HEK293T (cell line): ENCODE measurements around the gene KDM5A.

ENCODE experiments used
- CTCF ChIA-PET: fragments of 350-600 bp; formaldehyde crosslinking; extraction: SDS; loops from one replicate; lab custom pipeline; 2021; ENCODE audit warnings: antibody characterized with exemption, inconsistent platforms; lab: Yijun Ruan, JAX
- POLR2A ChIA-PET: fragments of 350-600 bp; formaldehyde crosslinking; extraction: SDS; loops from one replicate; lab custom pipeline; 2020; ENCODE audit warnings: antibody characterized with exemption, inconsistent platforms; lab: Yijun Ruan, JAX
- DNase-seq: peaks from one replicate; pipeline ENCODE4 v3.0.0; 2012; ENCODE audit warnings: mixed read lengths; ENCODE audit errors: extremely low spot score
- ARNT ChIP-seq: fragments of 450-650 bp; IDR thresholded peaks from 2 replicates; pipeline ENCODE4 v1.6.1; 2017; ENCODE audit warnings: mild to moderate bottlenecking
- BHLHE40 ChIP-seq: fragments of 450-650 bp; IDR thresholded peaks from 2 replicates; pipeline ENCODE4 v1.6.1; 2016; ENCODE audit warnings: mild to moderate bottlenecking, moderate library complexity, borderline replicate concordance
- CTBP1 ChIP-seq: fragments of 450-650 bp; IDR thresholded peaks from 2 replicates; pipeline ENCODE4 v1.6.1; 2016; ENCODE audit warnings: borderline replicate concordance
- ELF4 ChIP-seq: fragments of 450-650 bp; IDR thresholded peaks from 2 replicates; pipeline ENCODE4 v1.6.1; 2017; ENCODE audit warnings: antibody characterized with exemption
- FOXA1 ChIP-seq: fragments of 450-650 bp; IDR thresholded peaks from 2 replicates; pipeline ENCODE4 v1.6.1; 2016; ENCODE audit warnings: mild to moderate bottlenecking
- FOXK2 ChIP-seq: fragments of 450-650 bp; IDR thresholded peaks from 2 replicates; pipeline ENCODE4 v1.6.1; 2016; ENCODE audit warnings: mild to moderate bottlenecking
- FOXM1 ChIP-seq: fragments of 450-650 bp; IDR thresholded peaks from 2 replicates; pipeline ENCODE4 v1.6.1; 2017; ENCODE audit warnings: mild to moderate bottlenecking, borderline replicate concordance
- HDGF ChIP-seq: fragments of 450-650 bp; IDR thresholded peaks from 2 replicates; pipeline ENCODE4 v1.6.1; 2017; ENCODE audit warnings: antibody characterized with exemption, borderline replicate concordance
- L3MBTL2 ChIP-seq: fragments of 450-650 bp; conservative IDR thresholded peaks from 2 replicates; pipeline ENCODE4 v1.6.1; 2016; ENCODE audit warnings: mild to moderate bottlenecking
- LEF1 ChIP-seq: fragments of 450-650 bp; IDR thresholded peaks from 2 replicates; pipeline ENCODE4 v1.6.1; 2017; ENCODE audit warnings: mild to moderate bottlenecking, borderline replicate concordance
- NFRKB ChIP-seq: fragments of 450-650 bp; IDR thresholded peaks from 2 replicates; pipeline ENCODE4 v1.6.1; 2016; ENCODE audit warnings: mild to moderate bottlenecking, moderate library complexity
- SP1 ChIP-seq: fragments of 450-650 bp; IDR thresholded peaks from 2 replicates; pipeline ENCODE4 v1.6.1; 2017
- SUZ12 ChIP-seq: fragments of 450-650 bp; IDR thresholded peaks from 2 replicates; pipeline ENCODE4 v1.6.1; 2016; ENCODE audit warnings: mild to moderate bottlenecking
- TARDBP ChIP-seq: fragments of 450-650 bp; IDR thresholded peaks from 2 replicates; pipeline ENCODE4 v1.6.1; 2016
- ZNF384 ChIP-seq: fragments of 450-650 bp; IDR thresholded peaks from 2 replicates; pipeline ENCODE4 v1.6.1; 2016
- TF ChIP-seq, protein P1 (sequence below): fragments of 450-650 bp; IDR thresholded peaks from 2 replicates; pipeline ENCODE4 v1.6.1; 2016

The KDM5A gene

GRCh38 chr12:291153-291723, 97.9 kb downstream of the KDM5A start:
- TF ChIP-seq LEF1 (no peak), CTBP1 (no peak), FOXK2 (no peak), ELF4 (no peak), NFRKB (no peak), SP1 (no peak), TARDBP (no peak), BHLHE40 (no peak), FOXM1 (no peak), SUZ12 (no peak), ZNF384 (no peak), FOXA1 (no peak), L3MBTL2 (no peak), HDGF (no peak)
- POLR2A ChIA-PET, result no interaction called here
- no peak for DNase-seq
- CTCF ChIA-PET, result no interaction called here

GRCh38 chr12:288687-289086, 100.4 kb downstream of the KDM5A start:
- POLR2A ChIA-PET, result interaction anchor here (1.0 kb wide), 1 partner anchor 13 kb away, joined by 3 read pairs; no protein-coding TSS in a partner anchor
- CTCF ChIA-PET, result no interaction called here
- no peak for TF ChIP-seq TARDBP
- no peak for TF ChIP-seq FOXM1
- TF ChIP-seq FOXA1, result no peak
- TF ChIP-seq SUZ12, result no peak
- TF ChIP-seq ELF4, result no peak
- TF ChIP-seq L3MBTL2, result no peak
- TF ChIP-seq LEF1, result no peak
- TF ChIP-seq, protein P1, sequence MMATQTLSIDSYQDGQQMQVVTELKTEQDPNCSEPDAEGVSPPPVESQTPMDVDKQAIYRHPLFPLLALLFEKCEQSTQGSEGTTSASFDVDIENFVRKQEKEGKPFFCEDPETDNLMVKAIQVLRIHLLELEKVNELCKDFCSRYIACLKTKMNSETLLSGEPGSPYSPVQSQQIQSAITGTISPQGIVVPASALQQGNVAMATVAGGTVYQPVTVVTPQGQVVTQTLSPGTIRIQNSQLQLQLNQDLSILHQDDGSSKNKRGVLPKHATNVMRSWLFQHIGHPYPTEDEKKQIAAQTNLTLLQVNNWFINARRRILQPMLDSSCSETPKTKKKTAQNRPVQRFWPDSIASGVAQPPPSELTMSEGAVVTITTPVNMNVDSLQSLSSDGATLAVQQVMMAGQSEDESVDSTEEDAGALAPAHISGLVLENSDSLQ, result no peak
- TF ChIP-seq ARNT, result no peak
- no peak for TF ChIP-seq BHLHE40
- no peak for TF ChIP-seq NFRKB
- TF ChIP-seq HDGF, result no peak
- no peak for TF ChIP-seq ZNF384
- TF ChIP-seq FOXK2, result no peak
- TF ChIP-seq CTBP1, result no peak
- TF ChIP-seq SP1, result no peak
- DNase-seq, result no peak

DNA sequence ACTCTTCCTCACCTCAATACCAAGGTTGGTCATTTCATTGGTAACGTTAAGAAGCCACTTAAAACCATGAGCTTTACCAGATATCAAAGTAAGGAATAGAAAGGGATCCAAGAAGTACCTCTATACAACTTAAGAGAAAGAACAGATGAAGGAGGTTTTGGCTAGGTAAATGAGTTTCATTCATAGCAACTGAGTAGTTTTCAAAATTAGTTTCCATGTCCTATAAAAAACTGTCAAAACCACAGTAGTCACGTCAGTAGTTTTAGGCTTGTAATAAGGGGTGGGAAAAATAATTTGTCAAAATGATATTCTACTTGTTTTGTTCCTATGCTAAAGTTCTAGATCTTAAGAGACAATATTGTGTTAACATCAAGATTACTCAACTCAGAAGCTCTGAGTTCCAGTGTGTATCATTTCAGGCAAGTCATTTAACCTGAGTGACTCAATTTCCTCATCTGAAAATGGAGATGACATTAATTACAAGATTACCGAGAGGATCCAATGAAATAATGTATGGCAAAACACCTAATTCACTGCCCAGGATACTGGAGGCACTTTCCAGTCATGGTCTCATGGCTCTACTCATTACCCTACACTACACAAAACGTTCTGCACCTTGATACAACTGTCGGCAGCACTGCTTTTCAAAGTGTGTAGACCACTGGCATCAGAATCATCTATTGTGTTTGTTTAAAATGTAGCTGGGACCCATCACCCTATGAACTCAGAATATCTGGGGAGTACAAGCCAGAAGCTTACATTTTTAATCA, 102.4 kb downstream of the KDM5A start:
- DNase-seq, result no peak
- CTCF ChIA-PET, result no interaction called here
- POLR2A ChIA-PET, result no interaction called here
- TF ChIP-seq CTBP1, result no peak
- TF ChIP-seq SP1, result no peak
- TF ChIP-seq L3MBTL2, result no peak
- TF ChIP-seq FOXM1, result no peak
- TF ChIP-seq ELF4, result no peak
- TF ChIP-seq LEF1, result no peak
- TF ChIP-seq ARNT, result no peak
- TF ChIP-seq NFRKB, result no peak
- no peak for TF ChIP-seq HDGF
- no peak for TF ChIP-seq FOXA1
- no peak for TF ChIP-seq SUZ12
- TF ChIP-seq FOXK2, result no peak

DNA sequence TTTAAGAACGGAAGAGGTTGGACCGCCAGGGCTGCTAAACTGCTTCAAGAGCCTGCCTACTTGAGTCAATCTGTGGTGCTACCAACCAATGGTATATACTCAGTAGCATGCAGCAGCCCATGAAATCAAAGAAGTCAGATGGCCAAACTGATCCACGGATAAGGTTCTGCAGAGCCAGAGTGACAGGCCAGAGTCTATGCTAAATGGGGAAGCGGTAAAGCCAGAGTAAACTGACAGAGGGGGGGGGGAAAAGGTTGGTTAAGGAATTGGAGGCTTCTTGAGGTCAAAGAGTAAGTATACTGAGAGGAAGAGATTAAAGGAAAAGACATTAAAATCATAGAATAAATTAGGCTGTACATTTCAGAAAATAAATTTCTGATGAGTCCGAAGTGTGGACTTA, 111.1 kb downstream of the KDM5A start:
- TF ChIP-seq FOXA1 (no peak), NFRKB (no peak), SP1 (no peak), LEF1 (no peak), FOXM1 (no peak)
- TF ChIP-seq, protein P1, result no peak
- ChIA-PET CTCF (no interaction called here), POLR2A (no interaction called here)
- no peak for DNase-seq

GRCh38 chr12:275812-276211, 113.3 kb downstream of the KDM5A start:
- TF ChIP-seq L3MBTL2, result no peak
- no peak for TF ChIP-seq BHLHE40
- TF ChIP-seq FOXK2, result no peak
- no peak for TF ChIP-seq FOXA1
- TF ChIP-seq ELF4, result no peak
- TF ChIP-seq ARNT, result no peak
- no peak for TF ChIP-seq LEF1
- no peak for TF ChIP-seq SUZ12
- ChIA-PET CTCF (no interaction called here), POLR2A (interaction anchor here (0.8 to 1.0 kb wide), 2 partner anchors 13 to 14 kb away, joined by 3 read pairs; no protein-coding TSS in a partner anchor)
- no peak for DNase-seq

GRCh38 chr12:273382-273781, 115.7 kb downstream of the KDM5A start:
- CTCF ChIA-PET, result no interaction called here
- DNase-seq, result no peak
- POLR2A ChIA-PET, result interaction anchor here (0.5 kb wide), 1 partner anchor 23 kb away, joined by 3 read pairs; no protein-coding TSS in a partner anchor
- no peak for TF ChIP-seq LEF1
- no peak for TF ChIP-seq SUZ12
- TF ChIP-seq FOXM1, result no peak
- TF ChIP-seq NFRKB, result no peak
- no peak for TF ChIP-seq ELF4
- no peak for TF ChIP-seq L3MBTL2
- TF ChIP-seq, protein P1, result no peak
- TF ChIP-seq ZNF384, result no peak
- no peak for TF ChIP-seq FOXK2
- TF ChIP-seq FOXA1, result no peak
- TF ChIP-seq SP1, result no peak
- TF ChIP-seq HDGF, result no peak
- no peak for TF ChIP-seq ARNT
- no peak for TF ChIP-seq BHLHE40
- no peak for TF ChIP-seq CTBP1
- TF ChIP-seq TARDBP, result no peak
